AG04450 (cell line): ENCODE measurements around the gene HAPLN3. TPM values are rescaled to one million over a fixed set of nuclear protein-coding genes. Genes with fewer than 3 reads are reported as not detected.

Source experiments
- CTCF ChIA-PET: fragments of 300-600, 350-600 bp; formaldehyde crosslinking; extraction: SDS; loops from one replicate; lab custom pipeline; 2022; ENCODE audit warnings: antibody characterized with exemption, inconsistent platforms; lab: Charles Lee
- POLR2A ChIA-PET: fragments of 350-600 bp; formaldehyde crosslinking; extraction: SDS; loops from one replicate; lab custom pipeline; 2021; ENCODE audit warnings: antibody characterized with exemption, inconsistent platforms; lab: Yijun Ruan, JAX
- DNase-seq: peaks from one replicate; pipeline ENCODE4 v3.0.0-alpha.2; 2011; ENCODE audit warnings: low read depth, low spot score
- H3K27ac ChIP-seq: one replicate; pipeline ENCODE4 v1.5.1; 2012; ENCODE audit warnings: low read depth, low read length, control low read depth
- H3K27me3 ChIP-seq: one replicate; pipeline ENCODE4 v1.6.0; 2012; ENCODE audit warnings: low read length; ENCODE audit not compliant: control insufficient read depth, insufficient read depth
- H3K4me3 ChIP-seq: 2 replicates; pipeline ENCODE4 v1.5.1; 2011; ENCODE audit warnings: mild to moderate bottlenecking, low read depth, low read length, control low read depth
- H3K9me3 ChIP-seq: 2 replicates; pipeline ENCODE4 v1.5.1; 2012; ENCODE audit warnings: low read length; ENCODE audit not compliant: control insufficient read depth, insufficient read depth
- polyA plus RNA-seq: library from polyadenylated mRNA; depleted of rRNA; stranded (reverse); fragments of >200 nt; gene quantifications from 2 replicates; pipeline ENCODE4 v1.2.3, GENCODE V29; 2011
- TF ChIP-seq, protein P1 (sequence below): IDR thresholded peaks from 2 replicates; pipeline ENCODE4 v1.5.1; 2011; ENCODE audit warnings: low read depth, low read length, control low read depth, inconsistent platforms

The HAPLN3 gene
- polyA plus RNA-seq, 1 experiment = 5.6 TPM

DNA sequence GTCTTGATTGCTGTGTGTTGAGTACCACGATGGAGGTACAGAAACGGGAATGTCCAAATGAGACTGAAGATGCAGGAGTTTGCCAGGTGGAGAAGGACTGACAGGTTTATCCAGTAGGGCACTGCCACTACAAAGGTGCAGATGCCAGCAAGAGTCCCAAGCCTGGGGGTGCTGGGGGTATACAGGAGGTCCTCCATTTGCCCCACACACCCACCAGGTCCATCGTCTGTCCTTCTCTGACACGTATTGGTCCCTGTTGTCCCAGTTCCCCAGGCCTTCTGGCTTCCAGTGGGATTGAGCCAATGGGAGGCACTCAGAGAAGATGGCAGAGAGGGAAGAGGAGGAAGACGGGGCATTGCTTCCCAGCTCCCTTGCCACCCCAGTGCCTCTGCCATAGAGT, 6.6 kb downstream of the HAPLN3 start:
- no peaks in the 10 kb centered on the region for H3K27me3 ChIP-seq
- CTCF ChIA-PET = no interaction called here

DNA sequence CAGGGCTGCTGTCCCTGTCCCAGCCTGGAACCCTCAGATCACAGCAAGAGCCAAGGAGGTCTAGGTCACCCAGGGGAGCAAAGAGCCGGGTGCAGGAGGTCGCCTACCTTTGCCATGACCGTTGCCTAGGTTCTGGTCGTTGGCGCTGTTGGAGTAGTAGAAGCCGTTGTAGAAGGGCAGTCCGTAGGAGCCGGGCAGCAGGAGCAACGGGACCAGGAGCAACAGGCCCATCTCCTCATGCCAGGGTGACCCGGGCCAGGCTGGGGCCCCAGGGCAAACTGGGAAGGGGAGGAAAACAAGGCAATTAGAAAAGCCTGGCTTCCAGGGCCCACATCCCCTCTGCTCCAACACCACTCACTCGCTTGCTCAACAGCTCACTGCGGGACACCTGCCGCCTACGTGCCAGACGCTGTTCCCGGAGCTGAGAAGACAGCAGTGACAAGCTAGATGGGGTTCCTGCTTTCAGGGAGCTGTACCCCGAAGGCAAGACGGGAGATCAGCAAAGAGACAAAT, 8.2 kb downstream of the HAPLN3 start:
- CTCF ChIA-PET = interaction anchor here (1.7 kb wide), 1 partner anchor 18 kb away, joined by 4 read pairs; no protein-coding TSS in a partner anchor
- Histone ChIP-seq H3K27ac (no peak overlapping the region), H3K27me3 (no peaks in the 10 kb centered on the region), H3K9me3 (no peaks in the 10 kb centered on the region), H3K4me3 (no peak overlapping the region)
- TF ChIP-seq, protein P1, sequence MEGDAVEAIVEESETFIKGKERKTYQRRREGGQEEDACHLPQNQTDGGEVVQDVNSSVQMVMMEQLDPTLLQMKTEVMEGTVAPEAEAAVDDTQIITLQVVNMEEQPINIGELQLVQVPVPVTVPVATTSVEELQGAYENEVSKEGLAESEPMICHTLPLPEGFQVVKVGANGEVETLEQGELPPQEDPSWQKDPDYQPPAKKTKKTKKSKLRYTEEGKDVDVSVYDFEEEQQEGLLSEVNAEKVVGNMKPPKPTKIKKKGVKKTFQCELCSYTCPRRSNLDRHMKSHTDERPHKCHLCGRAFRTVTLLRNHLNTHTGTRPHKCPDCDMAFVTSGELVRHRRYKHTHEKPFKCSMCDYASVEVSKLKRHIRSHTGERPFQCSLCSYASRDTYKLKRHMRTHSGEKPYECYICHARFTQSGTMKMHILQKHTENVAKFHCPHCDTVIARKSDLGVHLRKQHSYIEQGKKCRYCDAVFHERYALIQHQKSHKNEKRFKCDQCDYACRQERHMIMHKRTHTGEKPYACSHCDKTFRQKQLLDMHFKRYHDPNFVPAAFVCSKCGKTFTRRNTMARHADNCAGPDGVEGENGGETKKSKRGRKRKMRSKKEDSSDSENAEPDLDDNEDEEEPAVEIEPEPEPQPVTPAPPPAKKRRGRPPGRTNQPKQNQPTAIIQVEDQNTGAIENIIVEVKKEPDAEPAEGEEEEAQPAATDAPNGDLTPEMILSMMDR = no peak
- POLR2A ChIA-PET = no interaction called here
- DNase-seq = no peak

More for the DNA sequence above, 6.6 kb downstream of the HAPLN3 start:
- no peak overlapping the region for H3K27ac ChIP-seq
- no peak for DNase-seq
- no peaks in the 10 kb centered on the region for H3K9me3 ChIP-seq
- POLR2A ChIA-PET = no interaction called here
- H3K4me3 ChIP-seq = no peak overlapping the region
- TF ChIP-seq, protein P1 = no peak

DNA sequence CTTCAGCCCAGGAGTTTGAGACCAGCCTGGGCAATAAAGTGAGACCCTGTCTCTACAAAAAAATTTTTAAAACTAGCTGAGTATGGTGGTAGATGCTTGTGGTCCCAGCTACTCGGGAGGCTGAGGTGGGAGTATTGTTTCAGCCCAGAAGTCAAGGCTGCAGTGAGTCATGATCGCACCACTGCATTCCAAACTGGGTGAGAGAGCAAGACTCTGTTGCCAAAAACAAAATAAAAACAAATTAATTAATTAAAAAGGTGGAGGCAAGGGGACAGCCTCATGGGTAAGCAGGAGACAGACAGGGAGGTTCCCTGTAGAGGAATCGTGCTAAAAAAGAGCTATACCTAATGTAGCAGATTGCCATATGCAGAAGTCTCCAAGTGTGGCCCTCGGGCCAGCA, 12.6 kb downstream of the HAPLN3 start:
- TF ChIP-seq, protein P1 = no peak
- Histone ChIP-seq H3K27me3 (no peaks in the 10 kb centered on the region), H3K27ac (peak overlapping the region; percentile 31), H3K9me3 (no peaks in the 10 kb centered on the region), H3K4me3 (no peak overlapping the region)
- no peak for DNase-seq
- CTCF ChIA-PET = interaction anchor here (0.8 kb wide), 1 partner anchor 22 kb away, joined by 3 read pairs; no protein-coding TSS in a partner anchor
- POLR2A ChIA-PET = no interaction called here

DNA sequence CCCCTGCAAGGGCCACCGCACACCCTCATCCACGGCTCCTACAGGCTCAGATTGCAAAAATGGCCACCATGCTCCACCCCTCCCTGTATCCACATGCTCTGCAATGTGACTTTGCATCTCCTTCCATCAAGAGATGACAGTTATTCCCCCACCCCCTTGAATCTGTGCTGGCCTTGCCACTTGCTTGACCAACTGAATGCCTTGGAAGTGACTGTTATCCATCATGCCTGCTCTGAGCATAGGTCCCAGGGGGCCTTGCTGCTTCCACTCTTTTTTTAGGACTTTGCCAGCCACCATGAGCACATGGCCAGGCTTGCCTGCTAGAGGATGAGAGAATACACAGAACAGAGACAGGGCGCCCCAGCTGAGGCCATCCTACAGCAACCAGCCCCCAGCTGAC, 13.6 kb downstream of the HAPLN3 start:
- no peak overlapping the region for H3K27ac ChIP-seq
- no peaks in the 10 kb centered on the region for H3K9me3 ChIP-seq
- no peaks in the 10 kb centered on the region for H3K27me3 ChIP-seq
- no peak overlapping the region for H3K4me3 ChIP-seq
- POLR2A ChIA-PET = no interaction called here
- CTCF ChIA-PET = interaction anchor here (0.6 kb wide), 1 partner anchor 9 kb away, joined by 3 read pairs; no protein-coding TSS in a partner anchor
- DNase-seq = no peak
- TF ChIP-seq, protein P1 = no peak

DNA sequence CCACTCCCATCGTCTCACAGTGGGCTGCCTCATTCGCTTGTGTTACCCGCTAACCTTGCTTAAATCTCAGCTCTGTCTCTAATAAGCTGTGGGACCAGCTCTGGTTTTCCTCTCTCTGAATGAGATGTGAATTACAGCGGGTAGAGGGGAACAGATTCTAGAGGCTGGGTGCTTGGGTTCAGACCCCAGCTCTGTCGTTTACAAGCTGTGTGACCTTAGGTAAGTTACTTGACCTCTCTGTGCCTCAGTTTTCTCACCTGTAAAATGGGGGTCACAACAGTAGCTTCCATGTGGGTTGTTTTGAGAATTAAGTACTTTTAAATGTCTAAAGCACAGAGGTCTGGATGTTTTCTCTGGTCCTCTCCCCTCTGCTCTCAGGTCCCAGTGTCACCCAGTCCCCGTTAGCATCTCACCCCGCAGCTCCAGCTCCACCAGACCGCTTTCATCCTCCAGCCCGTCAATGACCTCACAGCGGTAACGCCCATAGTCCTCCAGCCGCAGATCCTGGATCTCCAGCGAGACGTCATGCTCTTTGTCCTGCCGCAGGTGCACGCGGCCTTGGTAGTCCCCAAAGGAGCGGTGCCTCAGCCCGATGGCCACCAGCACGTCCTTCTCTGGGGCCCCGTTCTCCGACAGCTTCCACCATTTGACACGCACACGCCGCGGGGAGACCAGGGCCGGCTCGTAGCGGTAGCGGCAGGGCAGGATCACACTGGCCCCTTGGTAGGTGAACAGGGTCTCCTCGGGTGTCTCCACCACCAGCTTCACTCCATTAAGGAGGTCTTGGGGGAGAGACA, 14.2 kb downstream of the HAPLN3 start:
- no peak for DNase-seq
- ChIA-PET POLR2A (no interaction called here), CTCF (interaction anchor here (0.6 to 1.4 kb wide), 5 partner anchors 16 to 249 kb away, joined by 3 to 8 read pairs (median 6); no protein-coding TSS in a partner anchor)
- H3K27ac ChIP-seq = no peak overlapping the region
- TF ChIP-seq, protein P1 = no peak
- no peaks in the 10 kb centered on the region for H3K27me3 ChIP-seq
- H3K9me3 ChIP-seq = no peaks in the 10 kb centered on the region
- H3K4me3 ChIP-seq = no peak overlapping the region
